HL-60 (cell line): ENCODE data around the gene EML5.

ENCODE experiments used
- CTCF ChIP-seq: IDR thresholded peaks from one replicate; pipeline ENCODE4 v1.5.1; 2011; ENCODE audit warnings: low read length, control low read depth, inconsistent platforms; ENCODE audit not compliant: insufficient read depth
- GABPA ChIP-seq: IDR thresholded peaks from 2 replicates; pipeline ENCODE4 v1.6.1; 2012; ENCODE audit warnings: low read depth
- POLR2AphosphoS5 ChIP-seq: IDR thresholded peaks from 2 replicates; pipeline ENCODE4 v1.6.1; 2012; ENCODE audit warnings: low read depth
- REST ChIP-seq: IDR thresholded peaks from 2 replicates; pipeline ENCODE4 v1.6.1; 2012; ENCODE audit warnings: low read depth; ENCODE audit not compliant: insufficient replicate concordance
- SPI1 ChIP-seq: IDR thresholded peaks from 2 replicates; pipeline ENCODE4 v1.6.1; 2012; ENCODE audit warnings: low read depth, mild to moderate bottlenecking, borderline replicate concordance

GRCh38 chr14:88821888-88822287 is 29.1 kb upstream of the EML5 start:
- TF ChIP-seq CTCF: no peak
- no peak for TF ChIP-seq POLR2AphosphoS5
- TF ChIP-seq REST: no peak
- TF ChIP-seq GABPA: no peak
- TF ChIP-seq SPI1: no peak
